ENCODE measurements around the gene FEZ2.

Gene FEZ2

GRCh38 chr2:36561237-36561944 lies 36.6 kb downstream of the FEZ2 start:
- Mint-ChIP-seq H3K36me3 (ENCODE audit: low read depth) (peaks cover 60% of the 10 kb centered on the region), H3K9me3 (no peaks in the 10 kb centered on the region), H3K27ac (no peak overlapping the region), H3K4me3 (no peak overlapping the region), H3K27me3 (no peaks in the 10 kb centered on the region), H3K4me1 (ENCODE audit: low read depth) (peaks cover 13% of the 10 kb centered on the region)
- DNase-seq, result no peak

- Mint-ChIP-seq H3K4me1 (ENCODE audit: low read depth) (peaks cover 13% of the 10 kb centered on the region), H3K27me3 (no peaks in the 10 kb centered on the region), H3K4me3 (no peak overlapping the region), H3K36me3 (ENCODE audit: low read depth) (peaks cover 59% of the 10 kb centered on the region), H3K27ac (no peak overlapping the region), H3K9me3 (no peaks in the 10 kb centered on the region)
- DNase-seq, result no peak
Measured at GRCh38 chr2:36560726-36561125, 37.2 kb downstream of the FEZ2 start.

GRCh38 chr2:36559221-36559942 lies 38.6 kb downstream of the FEZ2 start:
- DNase-seq, result no peak
- H3K27me3 Mint-ChIP-seq, result no peaks in the 10 kb centered on the region
- H3K27ac Mint-ChIP-seq, result no peak overlapping the region
- no peaks in the 10 kb centered on the region for H3K9me3 Mint-ChIP-seq
- peaks cover 56% of the 10 kb centered on the region for H3K36me3 Mint-ChIP-seq (ENCODE audit: low read depth)
- H3K4me1 Mint-ChIP-seq (ENCODE audit: low read depth), result peaks cover 13% of the 10 kb centered on the region
- no peak overlapping the region for H3K4me3 Mint-ChIP-seq

DNA sequence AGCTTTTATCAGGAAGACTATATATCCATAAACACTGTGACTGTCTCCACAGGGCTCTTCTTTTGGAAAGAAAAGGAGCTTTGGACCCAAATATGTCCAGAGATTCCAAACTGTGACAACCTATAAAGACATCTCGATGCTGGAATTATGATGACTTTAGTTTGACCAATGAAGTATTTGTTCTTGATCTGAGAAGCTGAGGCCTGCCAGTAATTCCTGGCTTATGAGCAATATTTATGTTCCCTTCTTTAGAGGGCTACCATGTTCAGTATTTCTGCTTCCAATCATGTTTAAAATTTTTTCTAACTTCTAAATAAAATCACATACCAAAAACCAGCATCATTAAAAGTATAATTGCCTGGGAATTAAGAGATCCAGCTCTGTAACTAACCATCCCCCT lies 41.1 kb downstream of the FEZ2 start:
- no peak for DNase-seq
- H3K36me3 Mint-ChIP-seq (ENCODE audit: low read depth), result peaks cover 68% of the 10 kb centered on the region
- H3K4me1 Mint-ChIP-seq (ENCODE audit: low read depth), result peaks cover 5% of the 10 kb centered on the region

DNA sequence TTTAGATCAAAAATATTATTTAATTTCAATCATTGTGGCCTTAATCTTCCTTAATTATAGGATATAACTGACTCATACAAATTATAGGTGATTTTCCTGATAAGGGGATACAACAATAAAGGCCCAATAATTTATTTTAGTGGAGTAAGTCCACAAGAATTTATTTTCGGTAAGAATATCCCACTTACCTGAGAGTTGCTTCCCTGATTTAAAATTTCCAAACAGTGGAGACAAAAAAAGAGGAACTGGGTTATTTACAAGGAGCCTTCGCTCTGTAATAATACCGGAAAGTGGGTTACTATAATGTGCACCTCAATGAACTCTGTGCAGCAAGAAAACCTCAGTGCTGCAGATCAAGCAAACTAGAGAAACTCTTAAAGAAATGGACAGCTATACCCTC lies 42.2 kb downstream of the FEZ2 start:
- Mint-ChIP-seq H3K36me3 (ENCODE audit: low read depth) (peaks cover 68% of the 10 kb centered on the region), H3K27ac (no peak overlapping the region), H3K4me3 (no peak overlapping the region), H3K27me3 (no peaks in the 10 kb centered on the region), H3K9me3 (no peaks in the 10 kb centered on the region), H3K4me1 (ENCODE audit: low read depth) (no peaks in the 10 kb centered on the region)
- DNase-seq, result no peak

More for the DNA sequence above, 41.1 kb downstream of the FEZ2 start:
- Mint-ChIP-seq H3K27me3 (no peaks in the 10 kb centered on the region), H3K9me3 (no peaks in the 10 kb centered on the region), H3K27ac (no peak overlapping the region), H3K4me3 (no peak overlapping the region)

DNA sequence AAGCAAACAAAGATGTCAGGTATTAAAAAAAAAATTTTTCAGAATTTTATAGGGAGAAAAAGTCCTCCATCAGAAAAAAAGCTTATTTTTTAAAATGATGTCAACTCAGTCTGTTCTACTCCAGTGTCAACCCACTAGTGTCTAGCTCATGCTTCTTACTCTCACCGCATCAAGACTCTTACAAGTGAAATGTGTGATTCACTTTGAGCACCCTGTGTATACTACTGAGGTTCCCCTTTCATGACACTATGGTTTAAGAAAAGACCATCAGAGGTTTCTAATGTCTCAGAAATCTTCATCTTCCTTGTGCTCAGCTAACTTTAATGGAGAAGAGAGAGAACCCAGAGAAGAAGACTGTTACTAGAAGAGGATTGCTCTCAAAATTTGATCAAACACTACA lies 43.4 kb downstream of the FEZ2 start:
- H3K9me3 Mint-ChIP-seq, result no peaks in the 10 kb centered on the region
- no peak overlapping the region for H3K27ac Mint-ChIP-seq
- H3K4me3 Mint-ChIP-seq, result no peak overlapping the region
- peaks cover 4% of the 10 kb centered on the region for H3K4me1 Mint-ChIP-seq (ENCODE audit: low read depth)
- H3K36me3 Mint-ChIP-seq (ENCODE audit: low read depth), result peaks cover 63% of the 10 kb centered on the region
- no peak for DNase-seq
- H3K27me3 Mint-ChIP-seq, result no peaks in the 10 kb centered on the region

GRCh38 chr2:36553683-36554082 lies 44.3 kb downstream of the FEZ2 start:
- Mint-ChIP-seq H3K4me1 (ENCODE audit: low read depth) (peaks cover 13% of the 10 kb centered on the region), H3K4me3 (no peak overlapping the region), H3K27me3 (no peaks in the 10 kb centered on the region), H3K36me3 (ENCODE audit: low read depth) (peaks cover 65% of the 10 kb centered on the region), H3K27ac (no peak overlapping the region), H3K9me3 (no peaks in the 10 kb centered on the region)
- DNase-seq, result no peak

- H3K9me3 Mint-ChIP-seq, result no peaks in the 10 kb centered on the region
- peaks cover 13% of the 10 kb centered on the region for H3K4me1 Mint-ChIP-seq (ENCODE audit: low read depth)
- H3K4me3 Mint-ChIP-seq, result no peak overlapping the region
- peak overlapping the region; percentile 1 for H3K27ac Mint-ChIP-seq
- DNase-seq, result no peak
- no peaks in the 10 kb centered on the region for H3K27me3 Mint-ChIP-seq
- peaks cover 84% of the 10 kb centered on the region for H3K36me3 Mint-ChIP-seq (ENCODE audit: low read depth)
Measured at GRCh38 chr2:36550006-36550405, 48.0 kb downstream of the FEZ2 start.

- Mint-ChIP-seq H3K36me3 (ENCODE audit: low read depth) (peaks cover 83% of the 10 kb centered on the region), H3K4me1 (ENCODE audit: low read depth) (peaks cover 13% of the 10 kb centered on the region), H3K4me3 (no peak overlapping the region), H3K27ac (peak overlapping the region; percentile 31), H3K27me3 (no peaks in the 10 kb centered on the region), H3K9me3 (no peaks in the 10 kb centered on the region)
- no peak for DNase-seq
Measured at GRCh38 chr2:36549165-36549574, 48.8 kb downstream of the FEZ2 start.

DNA sequence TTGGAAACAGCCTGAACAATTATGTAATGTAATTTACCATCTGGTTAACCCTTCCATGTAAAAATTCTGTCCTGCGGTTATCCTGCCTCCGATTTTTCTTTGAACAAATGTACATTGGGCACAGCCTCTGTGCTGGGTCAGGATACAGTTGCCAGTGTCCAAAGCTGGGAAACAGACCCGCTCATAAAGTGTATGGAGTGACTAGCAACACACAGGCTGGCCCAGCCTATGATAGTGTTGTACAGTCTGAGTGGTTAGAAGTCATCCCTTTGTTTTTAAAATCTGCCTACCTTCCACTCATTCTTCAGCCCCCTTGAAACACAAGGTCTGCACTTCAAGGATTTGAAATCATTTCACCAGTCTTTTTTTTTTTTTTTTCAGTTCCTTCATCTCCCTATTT lies 50.1 kb downstream of the FEZ2 start:
- Mint-ChIP-seq H3K27ac (no peak overlapping the region), H3K27me3 (no peaks in the 10 kb centered on the region), H3K4me1 (ENCODE audit: low read depth) (peaks cover 13% of the 10 kb centered on the region), H3K4me3 (no peak overlapping the region), H3K9me3 (no peaks in the 10 kb centered on the region), H3K36me3 (ENCODE audit: low read depth) (peaks cover 77% of the 10 kb centered on the region)
- DNase-seq, result no peak

DNA sequence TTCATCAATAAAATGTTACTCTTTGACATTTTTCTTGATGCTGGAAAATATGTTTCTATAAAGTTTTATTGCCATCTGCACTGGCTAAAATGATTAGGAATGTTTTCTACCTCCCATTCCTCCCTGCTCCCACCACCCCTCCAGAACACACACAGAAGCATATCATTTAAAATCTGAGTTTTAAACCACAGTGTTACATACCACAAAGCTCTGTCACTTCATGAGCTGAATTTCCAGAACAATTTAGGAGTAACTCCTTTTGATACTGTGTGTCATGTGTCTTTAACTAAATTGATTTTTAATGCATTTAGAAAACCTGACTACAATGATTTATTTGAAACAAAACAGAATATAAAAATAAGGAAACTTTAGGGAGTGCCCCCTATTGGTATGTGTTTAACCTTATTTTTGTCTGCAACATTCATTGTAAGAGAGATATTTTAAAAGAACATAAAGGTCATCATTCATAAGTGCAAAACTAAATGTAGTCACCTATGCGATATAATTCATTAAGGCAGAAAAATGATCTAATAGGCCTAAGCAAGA lies 52.0 kb downstream of the FEZ2 start:
- H3K9me3 Mint-ChIP-seq, result no peaks in the 10 kb centered on the region
- DNase-seq, result no peak
- H3K36me3 Mint-ChIP-seq (ENCODE audit: low read depth), result peaks cover 73% of the 10 kb centered on the region
- H3K27me3 Mint-ChIP-seq, result no peaks in the 10 kb centered on the region
- H3K27ac Mint-ChIP-seq, result no peak overlapping the region
- H3K4me3 Mint-ChIP-seq, result no peak overlapping the region
- peaks cover 13% of the 10 kb centered on the region for H3K4me1 Mint-ChIP-seq (ENCODE audit: low read depth)

GRCh38 chr2:36544638-36545338 lies 53.2 kb downstream of the FEZ2 start:
- peaks cover 67% of the 10 kb centered on the region for H3K36me3 Mint-ChIP-seq (ENCODE audit: low read depth)
- DNase-seq, result no peak
- no peak overlapping the region for H3K4me3 Mint-ChIP-seq
- no peaks in the 10 kb centered on the region for H3K27me3 Mint-ChIP-seq
- peaks cover 10% of the 10 kb centered on the region for H3K4me1 Mint-ChIP-seq (ENCODE audit: low read depth)
- H3K27ac Mint-ChIP-seq, result no peak overlapping the region
- no peaks in the 10 kb centered on the region for H3K9me3 Mint-ChIP-seq

DNA sequence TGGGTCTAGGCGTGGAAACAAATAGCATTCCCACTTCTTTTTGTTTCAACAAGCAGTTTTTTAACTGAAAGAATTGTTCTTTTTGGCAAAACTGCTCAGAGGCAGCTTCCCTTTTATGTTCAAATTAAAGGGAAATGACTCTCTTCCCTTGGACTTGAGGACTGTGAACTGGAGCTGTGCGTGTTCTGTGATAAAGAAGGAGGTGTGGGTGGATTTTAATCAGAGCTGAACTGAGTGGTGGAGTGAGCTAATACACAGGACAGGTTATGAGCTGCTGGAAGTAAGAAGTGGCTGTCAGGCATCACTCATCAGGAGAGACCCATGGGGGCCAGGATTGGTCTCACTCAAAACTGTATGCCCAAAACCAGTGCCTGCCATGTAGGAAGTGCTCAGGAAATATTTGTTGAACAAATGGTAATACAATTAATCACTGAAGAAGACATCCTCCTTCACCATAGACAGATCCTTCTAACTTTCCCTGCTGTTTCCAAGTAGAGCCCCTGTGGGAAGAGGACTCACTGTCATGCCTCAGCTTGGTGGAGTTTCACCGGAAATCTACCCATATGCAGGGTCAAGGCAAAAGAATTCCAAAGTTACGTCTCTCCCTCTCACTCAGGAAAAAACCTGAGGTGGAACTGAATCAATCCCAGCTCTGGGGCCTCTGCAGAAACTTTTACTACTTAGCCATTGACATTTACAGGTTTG lies 55.9 kb downstream of the FEZ2 start:
- Mint-ChIP-seq H3K36me3 (ENCODE audit: low read depth) (peaks cover 44% of the 10 kb centered on the region), H3K27me3 (no peaks in the 10 kb centered on the region), H3K4me1 (ENCODE audit: low read depth) (no peaks in the 10 kb centered on the region), H3K9me3 (no peaks in the 10 kb centered on the region), H3K27ac (peak overlapping the region; percentile 10), H3K4me3 (no peak overlapping the region)
- no peak for DNase-seq

DNA sequence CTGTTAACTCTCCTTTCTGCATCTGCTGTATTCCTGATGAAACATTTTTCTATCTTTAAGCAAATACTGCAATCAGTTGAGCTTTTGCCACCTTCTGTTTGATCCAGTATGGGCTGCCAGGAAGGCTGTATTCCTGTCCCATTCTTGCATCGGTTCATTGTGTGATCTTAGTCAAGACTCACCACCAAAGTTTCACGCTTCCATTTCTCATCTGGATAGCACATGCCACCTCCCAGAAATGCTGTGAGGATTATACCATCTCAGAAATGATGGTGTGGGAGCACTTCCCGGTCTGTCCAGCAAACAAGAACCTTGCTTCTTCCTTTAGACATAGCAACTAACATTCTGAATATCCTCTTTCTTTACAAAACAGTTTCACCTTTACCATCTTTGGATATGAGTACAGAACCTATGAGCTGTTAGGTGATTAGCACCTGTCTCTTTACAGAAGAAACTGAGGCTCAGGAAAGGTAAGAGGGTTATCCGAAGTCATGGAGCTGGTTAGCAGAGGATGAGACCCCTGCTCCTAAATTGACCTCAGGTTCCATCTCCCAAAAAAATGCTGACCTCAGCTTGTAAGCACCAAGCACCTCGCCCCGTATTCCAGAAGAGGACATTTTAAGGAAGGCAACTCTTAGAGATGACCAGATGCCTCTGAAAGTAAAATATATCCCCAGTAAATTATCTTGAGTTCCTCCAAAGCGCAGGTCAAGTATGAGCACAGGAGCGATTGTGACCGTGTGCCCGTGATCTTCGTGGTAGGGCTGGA lies 56.8 kb downstream of the FEZ2 start:
- Mint-ChIP-seq H3K27ac (no peak overlapping the region), H3K9me3 (no peaks in the 10 kb centered on the region), H3K27me3 (no peaks in the 10 kb centered on the region), H3K36me3 (ENCODE audit: low read depth) (peaks cover 35% of the 10 kb centered on the region), H3K4me1 (ENCODE audit: low read depth) (no peaks in the 10 kb centered on the region), H3K4me3 (no peak overlapping the region)
- DNase-seq, result no peak
